OCI-LY1 (cell line): Measurements from ENCODE around the gene CCDC68.

Source experiments
- H2AFZ ChIP-seq: fragments of 200-600 bp; sonication (generic), shearing (Covaris generic); 2 replicates; pipeline ENCODE4 v1.6.0; 2014; ENCODE audit warnings: antibody characterized with exemption, mild to moderate bottlenecking, low read length
- H3F3A ChIP-seq: fragments of 200-600 bp; sonication (generic), shearing (Covaris generic); 2 replicates; pipeline ENCODE4 v1.6.0; 2014; ENCODE audit warnings: mild to moderate bottlenecking, antibody characterized with exemption, low read length, moderate library complexity; ENCODE audit not compliant: insufficient read depth
- H3K27ac ChIP-seq: fragments of 200-600 bp; sonication (generic); 2 replicates; pipeline ENCODE4 v1.5.1; 2014; ENCODE audit warnings: low read length, mixed run types, mild to moderate bottlenecking, low read depth; ENCODE audit not compliant: poor library complexity, severe bottlenecking
- H3K27me3 ChIP-seq: fragments of 200-600 bp; sonication (generic); 2 replicates; pipeline ENCODE4 v1.6.0; 2014; ENCODE audit warnings: antibody characterized with exemption, mild to moderate bottlenecking, low read length, moderate library complexity; ENCODE audit not compliant: insufficient read depth
- H3K36me3 ChIP-seq: fragments of 200-600 bp; sonication (generic); 2 replicates; pipeline ENCODE4 v1.6.1; 2014; ENCODE audit warnings: mild to moderate bottlenecking, antibody characterized with exemption, low read length, moderate library complexity, mixed read lengths; ENCODE audit not compliant: insufficient read depth
- H3K4me1 ChIP-seq: fragments of 200-600 bp; sonication (generic); 2 replicates; pipeline ENCODE4 v1.5.1; 2014; ENCODE audit warnings: mild to moderate bottlenecking, low read length, moderate library complexity; ENCODE audit not compliant: insufficient read depth, severe bottlenecking
- H3K4me2 ChIP-seq: fragments of 200-600 bp; sonication (generic), shearing (Covaris generic); 2 replicates; pipeline ENCODE4 v1.6.1; 2014; ENCODE audit warnings: low read length
- H3K4me3 ChIP-seq: fragments of 200-600 bp; sonication (generic); 2 replicates; pipeline ENCODE4 v1.5.1; 2014; ENCODE audit warnings: low read length, low read depth, mild to moderate bottlenecking, mixed read lengths; ENCODE audit not compliant: poor library complexity, severe bottlenecking
- H3K79me2 ChIP-seq: fragments of 200-600 bp; shearing (Covaris generic); 2 replicates; pipeline ENCODE4 v1.6.1; 2016; ENCODE audit warnings: mixed run types, low read length, mixed read lengths; ENCODE audit not compliant: insufficient read depth
- H3K9ac ChIP-seq: fragments of 200-600 bp; sonication (generic), shearing (Covaris generic); 2 replicates; pipeline ENCODE4 v1.6.1; 2014; ENCODE audit warnings: mild to moderate bottlenecking, low read length, mixed read lengths
- H3K9me2 ChIP-seq: fragments of 200-600 bp; sonication (generic), shearing (Covaris generic); 2 replicates; pipeline ENCODE4 v1.6.1; 2014; ENCODE audit warnings: low read depth, mild to moderate bottlenecking, low read length, mixed read lengths
- H3K9me3 ChIP-seq: fragments of 200-600 bp; shearing (Covaris generic); 2 replicates; pipeline ENCODE4 v1.6.1; 2014; ENCODE audit warnings: low read length, mixed read lengths
- H4K20me1 ChIP-seq: fragments of 200-600 bp; sonication (generic), shearing (Covaris generic); 2 replicates; pipeline ENCODE4 v1.6.0; 2016; ENCODE audit warnings: mild to moderate bottlenecking, low read length; ENCODE audit not compliant: insufficient read depth
- CTCF ChIP-seq: fragments of 200-600 bp; sonication (generic), shearing (Covaris generic); IDR thresholded peaks from 2 replicates; pipeline ENCODE4 v1.5.1; 2017; ENCODE audit warnings: mild to moderate bottlenecking, antibody characterized with exemption, low read length, moderate library complexity, mixed read lengths
- EZH2 ChIP-seq: fragments of 200-600 bp; sonication (generic), shearing (Covaris generic); IDR thresholded peaks from 2 replicates; pipeline ENCODE4 v1.8.0; 2017; ENCODE audit warnings: borderline replicate concordance, mixed run types, mild to moderate bottlenecking, antibody characterized with exemption, low read length, moderate library complexity, mixed read lengths

Gene CCDC68

GRCh38 chr18:54967786-54968185 lies 8.5 kb upstream of the CCDC68 start:
- no peak overlapping the region for H3K9ac ChIP-seq
- TF ChIP-seq EZH2, result no peak
- no peak for TF ChIP-seq CTCF
- H3K36me3 ChIP-seq, result no peaks in the 10 kb centered on the region
- H2AFZ ChIP-seq, result no peak overlapping the region
- no peaks in the 10 kb centered on the region for H4K20me1 ChIP-seq
- no peaks in the 10 kb centered on the region for H3K27me3 ChIP-seq
- no peak overlapping the region for H3K4me3 ChIP-seq
- H3K4me2 ChIP-seq, result no peak overlapping the region
- H3K4me1 ChIP-seq, result no peaks in the 10 kb centered on the region
- no peak overlapping the region for H3K27ac ChIP-seq
- no peaks in the 10 kb centered on the region for H3K9me2 ChIP-seq
- H3F3A ChIP-seq, result no peaks in the 10 kb centered on the region
- H3K9me3 ChIP-seq, result no peaks in the 10 kb centered on the region
- no peaks in the 10 kb centered on the region for H3K79me2 ChIP-seq

GRCh38 chr18:54964741-54965140 lies 5.5 kb upstream of the CCDC68 start:
- Histone ChIP-seq H3K4me1 (no peaks in the 10 kb centered on the region), H3K4me3 (no peak overlapping the region), H2AFZ (no peak overlapping the region), H3K9ac (no peak overlapping the region), H3K27me3 (no peaks in the 10 kb centered on the region), H3K4me2 (no peak overlapping the region), H3K27ac (no peak overlapping the region), H3F3A (no peaks in the 10 kb centered on the region), H3K36me3 (no peaks in the 10 kb centered on the region), H4K20me1 (no peaks in the 10 kb centered on the region), H3K9me2 (no peaks in the 10 kb centered on the region), H3K9me3 (no peaks in the 10 kb centered on the region), H3K79me2 (no peaks in the 10 kb centered on the region)
- TF ChIP-seq EZH2, result no peak
- TF ChIP-seq CTCF, result no peak

- no peaks in the 10 kb centered on the region for H3K9me3 ChIP-seq
- H3K9ac ChIP-seq, result no peak overlapping the region
- no peaks in the 10 kb centered on the region for H3K27me3 ChIP-seq
- no peaks in the 10 kb centered on the region for H4K20me1 ChIP-seq
- H3K79me2 ChIP-seq, result no peaks in the 10 kb centered on the region
- H3K4me1 ChIP-seq, result no peaks in the 10 kb centered on the region
- no peak overlapping the region for H3K27ac ChIP-seq
- no peaks in the 10 kb centered on the region for H3F3A ChIP-seq
- no peak overlapping the region for H3K4me2 ChIP-seq
- no peaks in the 10 kb centered on the region for H3K9me2 ChIP-seq
- no peak overlapping the region for H3K4me3 ChIP-seq
- TF ChIP-seq CTCF, result no peak
- TF ChIP-seq EZH2, result no peak
- H3K36me3 ChIP-seq, result no peaks in the 10 kb centered on the region
- H2AFZ ChIP-seq, result no peak overlapping the region
Observed at GRCh38 chr18:54962919-54963645, 3.8 kb upstream of the CCDC68 start.
